Activated CD8-positive, alpha-beta memory T cell treated with anti-CD3 and anti-CD28 coated beads, Interleukin-2, amount 50 U/mL, for 24 hours (primary cell): ENCODE measurements around the gene NUMA1.

Source experiments
- DNase-seq: peaks from one replicate; pipeline ENCODE4 v3.0.0-alpha.2; 2020; ENCODE audit errors: extremely low read depth

Gene NUMA1

GRCh38 chr11:72100462-72100861 is 20.1 kb upstream of the NUMA1 start:
- no peak for DNase-seq

GRCh38 chr11:72100009-72100408 is 19.7 kb upstream of the NUMA1 start:
- no peak for DNase-seq

GRCh38 chr11:72098741-72099140 is 18.4 kb upstream of the NUMA1 start:
- DNase-seq = no peak

- peak; percentile 26 for DNase-seq
These were observed 10.9 kb upstream of the NUMA1 start for GRCh38 chr11:72091292-72091691.

GRCh38 chr11:72088076-72088808 is 7.9 kb upstream of the NUMA1 start:
- no peak for DNase-seq

- DNase-seq = no peak
These were observed 5.4 kb upstream of the NUMA1 start for GRCh38 chr11:72085621-72086351.

- DNase-seq = no peak
These were observed 4.6 kb upstream of the NUMA1 start for GRCh38 chr11:72084965-72085364.

- DNase-seq = no peak
These were observed 3.7 kb upstream of the NUMA1 start for GRCh38 chr11:72084076-72084475.

GRCh38 chr11:72083414-72083813 is 3.1 kb upstream of the NUMA1 start:
- DNase-seq = no peak

- DNase-seq = no peak
These were observed 1.6 kb upstream of the NUMA1 start for GRCh38 chr11:72081821-72082453.

- DNase-seq = no peak
These were observed 872 bp upstream of the NUMA1 start for GRCh38 chr11:72081184-72081644.

- no peak for DNase-seq
These were observed 470 bp downstream of the NUMA1 start for GRCh38 chr11:72079819-72080325.

GRCh38 chr11:72078477-72078876 is 1.9 kb downstream of the NUMA1 start:
- DNase-seq = no peak

GRCh38 chr11:72075756-72076155 is 4.6 kb downstream of the NUMA1 start:
- no peak for DNase-seq

- DNase-seq = no peak
These were observed 5.2 kb downstream of the NUMA1 start for GRCh38 chr11:72075109-72075508.

GRCh38 chr11:72072348-72072747 is 8.0 kb downstream of the NUMA1 start:
- no peak for DNase-seq

GRCh38 chr11:72070491-72070890 is 9.9 kb downstream of the NUMA1 start:
- no peak for DNase-seq

GRCh38 chr11:72069787-72070251 is 10.5 kb downstream of the NUMA1 start:
- DNase-seq = no peak

GRCh38 chr11:72069200-72069599 is 11.1 kb downstream of the NUMA1 start:
- DNase-seq = no peak

- no peak for DNase-seq
These were observed 12.7 kb downstream of the NUMA1 start for GRCh38 chr11:72067676-72068075.

GRCh38 chr11:72067266-72067665 is 13.1 kb downstream of the NUMA1 start:
- DNase-seq = no peak

GRCh38 chr11:72066855-72067254 is 13.5 kb downstream of the NUMA1 start:
- no peak for DNase-seq
